Loucy (cell line): ENCODE measurements around the gene GTF2A1L.

ENCODE experiments used
- H2AFZ ChIP-seq: fragments of 200-600 bp; sonication (generic); 2 replicates; pipeline ENCODE4 v1.6.0; 2016; ENCODE audit warnings: antibody characterized with exemption, mild to moderate bottlenecking, low read length, moderate library complexity
- H3F3A ChIP-seq: fragments of 200-600 bp; 2 replicates; pipeline ENCODE4 v1.6.0; 2016; ENCODE audit warnings: antibody characterized with exemption, low read depth, mild to moderate bottlenecking
- H3K27me3 ChIP-seq: fragments of 200-600 bp; sonication (generic); 2 replicates; pipeline ENCODE4 v1.6.1; 2014; ENCODE audit warnings: low read length, mild to moderate bottlenecking; ENCODE audit not compliant: insufficient read depth, poor library complexity, severe bottlenecking
- H3K36me3 ChIP-seq: fragments of 200-600 bp; sonication (generic); 2 replicates; pipeline ENCODE4 v1.6.1; 2016; ENCODE audit warnings: low read length; ENCODE audit not compliant: insufficient read depth
- H3K4me1 ChIP-seq: fragments of 200-600 bp; sonication (generic); 2 replicates; pipeline ENCODE4 v1.5.1; 2014; ENCODE audit warnings: low read length, mild to moderate bottlenecking; ENCODE audit not compliant: insufficient read depth, poor library complexity, severe bottlenecking
- H3K4me2 ChIP-seq: fragments of 200-600 bp; sonication (generic); 2 replicates; pipeline ENCODE4 v1.6.0; 2014; ENCODE audit warnings: antibody characterized with exemption, low read length, low read depth, mild to moderate bottlenecking; ENCODE audit not compliant: poor library complexity, severe bottlenecking
- H3K4me3 ChIP-seq: fragments of 200-600 bp; sonication (generic); 2 replicates; pipeline ENCODE4 v1.5.1; 2014; ENCODE audit warnings: low read length, mild to moderate bottlenecking, mixed read lengths; ENCODE audit not compliant: poor library complexity, severe bottlenecking
- H3K79me2 ChIP-seq: fragments of 200-600 bp; sonication (generic); 2 replicates; pipeline ENCODE4 v1.6.1; 2014; ENCODE audit warnings: low read length; ENCODE audit not compliant: insufficient read depth
- H3K9ac ChIP-seq: fragments of 200-600 bp; sonication (generic); 2 replicates; pipeline ENCODE4 v1.6.0; 2014; ENCODE audit warnings: mild to moderate bottlenecking, low read depth, low read length, moderate library complexity; ENCODE audit not compliant: poor library complexity, severe bottlenecking
- H3K9me2 ChIP-seq: fragments of 200-600 bp; sonication (generic); replicated peaks from 2 replicates; pipeline ENCODE4 v1.6.1; 2016; ENCODE audit warnings: low read depth, low read length, mixed read lengths
- H3K9me3 ChIP-seq: fragments of 200-600 bp; sonication (generic); 2 replicates; pipeline ENCODE4 v1.6.1; 2014; ENCODE audit warnings: mild to moderate bottlenecking, antibody characterized with exemption, low read length, low read depth; ENCODE audit not compliant: insufficient read depth
- H4K20me1 ChIP-seq: fragments of 200-600 bp; sonication (generic); 2 replicates; pipeline ENCODE4 v1.6.0; 2014; ENCODE audit warnings: antibody characterized with exemption, low read length, mild to moderate bottlenecking; ENCODE audit not compliant: insufficient read depth, poor library complexity, severe bottlenecking
- EZH2phosphoT487 ChIP-seq: fragments of 200-600 bp; IDR thresholded peaks from 2 replicates; pipeline ENCODE4 v1.6.1; 2018; ENCODE audit warnings: antibody characterized with exemption, mild to moderate bottlenecking, moderate library complexity, borderline replicate concordance
- TF ChIP-seq, protein P1 (sequence below): fragments of 200-600 bp; sonication (generic); conservative IDR thresholded peaks from 2 replicates; pipeline ENCODE4 v1.5.1; 2014; ENCODE audit warnings: mild to moderate bottlenecking, antibody characterized with exemption, low read length

The GTF2A1L gene

DNA sequence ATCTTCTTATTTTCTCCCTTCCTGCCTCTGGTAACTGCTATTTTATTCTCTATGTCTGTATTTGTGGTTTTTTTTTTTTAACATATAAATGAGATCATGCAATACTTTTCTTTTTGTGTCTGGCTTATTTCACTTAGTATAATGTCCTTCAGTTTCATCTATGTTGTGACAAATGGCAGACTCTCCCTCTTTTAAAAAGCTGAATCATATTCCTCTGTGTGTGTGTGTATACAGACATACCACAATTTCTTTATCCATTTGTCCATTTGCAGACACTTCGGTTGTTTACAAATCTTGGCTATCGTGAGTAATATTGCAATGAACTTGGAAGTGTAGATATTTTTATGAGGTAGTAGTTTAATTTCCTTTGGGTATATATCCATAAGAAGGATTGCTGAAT is 7.0 kb downstream of the GTF2A1L start:
- Histone ChIP-seq H4K20me1 (no peaks in the 10 kb centered on the region), H3K79me2 (no peaks in the 10 kb centered on the region), H3K9me2 (no peaks in the 10 kb centered on the region), H3K4me1 (no peaks in the 10 kb centered on the region), H3K9ac (no peak overlapping the region), H3F3A (no peaks in the 10 kb centered on the region), H3K27me3 (no peaks in the 10 kb centered on the region), H3K4me2 (no peak overlapping the region), H3K9me3 (no peaks in the 10 kb centered on the region), H3K36me3 (no peaks in the 10 kb centered on the region), H2AFZ (no peak overlapping the region), H3K4me3 (no peak overlapping the region)
- TF ChIP-seq, protein P1, sequence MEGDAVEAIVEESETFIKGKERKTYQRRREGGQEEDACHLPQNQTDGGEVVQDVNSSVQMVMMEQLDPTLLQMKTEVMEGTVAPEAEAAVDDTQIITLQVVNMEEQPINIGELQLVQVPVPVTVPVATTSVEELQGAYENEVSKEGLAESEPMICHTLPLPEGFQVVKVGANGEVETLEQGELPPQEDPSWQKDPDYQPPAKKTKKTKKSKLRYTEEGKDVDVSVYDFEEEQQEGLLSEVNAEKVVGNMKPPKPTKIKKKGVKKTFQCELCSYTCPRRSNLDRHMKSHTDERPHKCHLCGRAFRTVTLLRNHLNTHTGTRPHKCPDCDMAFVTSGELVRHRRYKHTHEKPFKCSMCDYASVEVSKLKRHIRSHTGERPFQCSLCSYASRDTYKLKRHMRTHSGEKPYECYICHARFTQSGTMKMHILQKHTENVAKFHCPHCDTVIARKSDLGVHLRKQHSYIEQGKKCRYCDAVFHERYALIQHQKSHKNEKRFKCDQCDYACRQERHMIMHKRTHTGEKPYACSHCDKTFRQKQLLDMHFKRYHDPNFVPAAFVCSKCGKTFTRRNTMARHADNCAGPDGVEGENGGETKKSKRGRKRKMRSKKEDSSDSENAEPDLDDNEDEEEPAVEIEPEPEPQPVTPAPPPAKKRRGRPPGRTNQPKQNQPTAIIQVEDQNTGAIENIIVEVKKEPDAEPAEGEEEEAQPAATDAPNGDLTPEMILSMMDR: no peak
- TF ChIP-seq EZH2phosphoT487: no peak

DNA sequence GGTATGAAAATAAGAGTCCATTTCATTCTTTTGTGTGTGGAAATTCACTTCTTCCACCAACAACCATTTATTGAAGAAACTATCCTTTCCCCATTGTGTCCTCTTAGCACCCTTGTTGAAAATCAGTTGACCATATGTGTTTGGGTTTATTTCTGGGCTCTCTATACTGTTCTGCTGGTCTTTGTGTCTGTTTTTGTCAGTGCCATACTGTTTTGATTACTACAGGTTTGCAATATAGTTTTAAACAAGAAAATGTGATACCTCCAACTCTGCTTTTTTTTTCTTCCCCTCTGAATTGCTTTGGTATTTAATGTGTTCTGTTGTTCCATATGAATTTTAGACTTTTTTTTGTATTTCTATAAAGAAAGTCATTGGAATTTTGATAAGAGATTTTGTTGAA is 8.4 kb downstream of the GTF2A1L start:
- no peaks in the 10 kb centered on the region for H4K20me1 ChIP-seq
- H3K9me2 ChIP-seq: no peaks in the 10 kb centered on the region

DNA sequence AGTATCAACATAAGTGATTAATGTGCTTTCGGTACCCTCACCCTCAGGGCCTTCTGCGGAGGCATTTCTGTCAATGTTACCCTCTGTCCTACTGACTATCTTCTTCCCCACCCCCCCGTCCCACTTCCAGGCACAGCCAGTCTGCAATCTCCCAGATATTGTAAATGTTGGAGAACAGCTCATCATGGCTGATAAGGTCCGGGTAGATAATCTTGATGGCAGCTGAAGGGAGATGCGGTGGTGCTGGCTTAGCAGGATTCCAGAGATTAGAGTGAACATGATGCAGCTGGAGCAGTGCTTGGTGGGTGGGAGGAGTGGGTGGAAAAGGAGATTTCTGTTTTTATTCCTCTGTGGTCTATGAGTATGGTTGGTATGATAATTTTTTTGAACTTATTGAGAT is 15.5 kb downstream of the GTF2A1L start:
- H3K27me3 ChIP-seq: no peaks in the 10 kb centered on the region
- no peaks in the 10 kb centered on the region for H3K4me1 ChIP-seq
- no peaks in the 10 kb centered on the region for H3K9me3 ChIP-seq
- no peaks in the 10 kb centered on the region for H4K20me1 ChIP-seq
- no peaks in the 10 kb centered on the region for H3F3A ChIP-seq
- no peak overlapping the region for H3K4me2 ChIP-seq
- H3K4me3 ChIP-seq: no peak overlapping the region
- H3K79me2 ChIP-seq: no peaks in the 10 kb centered on the region
- no peaks in the 10 kb centered on the region for H3K9me2 ChIP-seq
- no peak overlapping the region for H3K9ac ChIP-seq
- H2AFZ ChIP-seq: no peak overlapping the region
- TF ChIP-seq EZH2phosphoT487: no peak
- TF ChIP-seq, protein P1: no peak
- H3K36me3 ChIP-seq: no peaks in the 10 kb centered on the region

More for the DNA sequence above, 8.4 kb downstream of the GTF2A1L start:
- Histone ChIP-seq H3K9me3 (no peaks in the 10 kb centered on the region), H3K4me1 (no peaks in the 10 kb centered on the region), H3K79me2 (no peaks in the 10 kb centered on the region), H3K36me3 (no peaks in the 10 kb centered on the region), H3F3A (no peaks in the 10 kb centered on the region), H2AFZ (no peak overlapping the region), H3K4me3 (no peak overlapping the region), H3K9ac (no peak overlapping the region), H3K4me2 (no peak overlapping the region), H3K27me3 (no peaks in the 10 kb centered on the region)
- TF ChIP-seq EZH2phosphoT487: no peak
- TF ChIP-seq, protein P1: no peak
